Endothelial cell of umbilical vein (primary cell): ENCODE data around the gene UPF3A.

Experiments
- POLR2A ChIP-seq: IDR thresholded peaks from 2 replicates; pipeline ENCODE4 v1.6.1; 2012; ENCODE audit warnings: low read depth, mild to moderate bottlenecking, control low read depth, low read length
- TF ChIP-seq, protein P1 (sequence below), 2 donors: IDR thresholded peaks; 1 replicate in 1 of 2; 2 replicates in 1 of 2; pipeline ENCODE4 v1.5.1; 2011; ENCODE audit warnings: low read length in 2 of 2, mild to moderate bottlenecking in 2 of 2, moderate library complexity in 2 of 2, control low read depth in 1 of 2, inconsistent platforms in 1 of 2, low read depth in 1 of 2; ENCODE audit not compliant: insufficient read depth in 1 of 2; ENCODE audit errors: extremely low read depth in 1 of 2

- TF ChIP-seq, protein P1, sequence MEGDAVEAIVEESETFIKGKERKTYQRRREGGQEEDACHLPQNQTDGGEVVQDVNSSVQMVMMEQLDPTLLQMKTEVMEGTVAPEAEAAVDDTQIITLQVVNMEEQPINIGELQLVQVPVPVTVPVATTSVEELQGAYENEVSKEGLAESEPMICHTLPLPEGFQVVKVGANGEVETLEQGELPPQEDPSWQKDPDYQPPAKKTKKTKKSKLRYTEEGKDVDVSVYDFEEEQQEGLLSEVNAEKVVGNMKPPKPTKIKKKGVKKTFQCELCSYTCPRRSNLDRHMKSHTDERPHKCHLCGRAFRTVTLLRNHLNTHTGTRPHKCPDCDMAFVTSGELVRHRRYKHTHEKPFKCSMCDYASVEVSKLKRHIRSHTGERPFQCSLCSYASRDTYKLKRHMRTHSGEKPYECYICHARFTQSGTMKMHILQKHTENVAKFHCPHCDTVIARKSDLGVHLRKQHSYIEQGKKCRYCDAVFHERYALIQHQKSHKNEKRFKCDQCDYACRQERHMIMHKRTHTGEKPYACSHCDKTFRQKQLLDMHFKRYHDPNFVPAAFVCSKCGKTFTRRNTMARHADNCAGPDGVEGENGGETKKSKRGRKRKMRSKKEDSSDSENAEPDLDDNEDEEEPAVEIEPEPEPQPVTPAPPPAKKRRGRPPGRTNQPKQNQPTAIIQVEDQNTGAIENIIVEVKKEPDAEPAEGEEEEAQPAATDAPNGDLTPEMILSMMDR (IDR thresholded peaks at IDR 0.05; ENCODE audit: extremely low read depth in 1 of 2, insufficient read depth in 1 of 2, low read depth in 1 of 2, low read length in 2 of 2) = no peak
- no peak for TF ChIP-seq POLR2A
These were observed 42.9 kb downstream of the UPF3A start for GRCh38 chr13:114324334-114324733.
